ENCODE data around the gene HNRNPD. TPM values are rescaled to one million over a fixed set of nuclear protein-coding genes. Genes with fewer than 3 reads are reported as not detected.

Gene HNRNPD
- total RNA-seq, 4 donors from 2014 or later: 54.0 to 140 (median 60.4) TPM

DNA sequence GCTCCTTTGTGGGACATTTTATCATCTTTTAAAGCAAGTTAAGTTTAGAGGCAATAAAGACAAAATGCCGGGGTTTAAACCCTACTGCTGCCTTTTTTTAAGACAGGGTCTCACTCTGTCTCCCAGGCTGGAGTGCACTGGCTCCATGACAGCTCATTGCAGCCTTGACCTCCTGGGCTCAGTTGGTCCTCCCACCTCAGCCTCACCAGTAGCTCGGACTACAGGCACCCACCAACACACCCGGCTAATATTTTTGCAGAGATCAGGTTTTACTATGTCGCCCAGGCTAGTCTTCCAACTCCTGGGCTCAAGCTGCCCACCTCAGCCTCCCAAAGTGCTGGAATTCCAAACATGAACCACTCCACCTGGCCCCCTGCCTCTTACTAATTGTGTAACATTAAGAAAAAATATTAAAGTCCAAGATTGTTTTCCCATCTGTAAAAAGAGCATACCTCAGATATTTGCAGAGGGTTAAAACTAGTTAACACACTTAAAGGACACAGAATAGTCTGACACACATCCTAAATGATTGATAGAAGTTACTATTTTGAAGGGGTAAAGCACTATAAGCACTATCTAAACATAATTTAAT, 9.8 kb downstream of the HNRNPD start:
- 73 to 79% methylated on average over 4 of the region's 4 CpGs for WGBS, 2 donors
- TF ChIP-seq, protein P1, sequence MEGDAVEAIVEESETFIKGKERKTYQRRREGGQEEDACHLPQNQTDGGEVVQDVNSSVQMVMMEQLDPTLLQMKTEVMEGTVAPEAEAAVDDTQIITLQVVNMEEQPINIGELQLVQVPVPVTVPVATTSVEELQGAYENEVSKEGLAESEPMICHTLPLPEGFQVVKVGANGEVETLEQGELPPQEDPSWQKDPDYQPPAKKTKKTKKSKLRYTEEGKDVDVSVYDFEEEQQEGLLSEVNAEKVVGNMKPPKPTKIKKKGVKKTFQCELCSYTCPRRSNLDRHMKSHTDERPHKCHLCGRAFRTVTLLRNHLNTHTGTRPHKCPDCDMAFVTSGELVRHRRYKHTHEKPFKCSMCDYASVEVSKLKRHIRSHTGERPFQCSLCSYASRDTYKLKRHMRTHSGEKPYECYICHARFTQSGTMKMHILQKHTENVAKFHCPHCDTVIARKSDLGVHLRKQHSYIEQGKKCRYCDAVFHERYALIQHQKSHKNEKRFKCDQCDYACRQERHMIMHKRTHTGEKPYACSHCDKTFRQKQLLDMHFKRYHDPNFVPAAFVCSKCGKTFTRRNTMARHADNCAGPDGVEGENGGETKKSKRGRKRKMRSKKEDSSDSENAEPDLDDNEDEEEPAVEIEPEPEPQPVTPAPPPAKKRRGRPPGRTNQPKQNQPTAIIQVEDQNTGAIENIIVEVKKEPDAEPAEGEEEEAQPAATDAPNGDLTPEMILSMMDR (IDR thresholded peaks at IDR 0.05): no peak
- TF ChIP-seq POLR2A (IDR thresholded peaks at IDR 0.05): no peak
- intact Hi-C loops (cut with DNase I; ENCODE audit: low total_unique reads): no loop called here
- no peak for DNase-seq (ENCODE audit: low spot score in 2 of 2)
- no peak overlapping the region for H3K4me3 ChIP-seq (ENCODE audit: low read depth, poor library complexity, severe bottlenecking)

DNA sequence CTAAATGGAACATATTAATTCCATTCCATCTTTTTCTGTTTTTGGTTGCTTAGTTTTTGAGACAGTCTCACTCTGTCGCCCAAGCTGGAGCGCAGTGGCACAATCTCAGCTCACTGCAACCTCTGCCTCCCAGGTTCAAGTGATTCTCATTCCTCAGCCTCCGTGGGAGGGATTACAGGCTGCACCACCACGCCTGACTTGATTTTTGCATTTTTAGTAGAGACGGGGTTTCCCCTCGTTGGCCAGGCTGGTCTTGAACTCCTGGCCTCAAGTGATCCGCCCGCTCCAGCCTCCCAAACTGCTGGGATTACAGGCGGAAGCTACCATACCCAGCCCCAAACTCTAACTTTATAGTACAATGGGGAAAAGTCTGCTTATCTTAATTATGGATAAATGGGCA, 11.2 kb downstream of the HNRNPD start:
- intact Hi-C loops (cut with DNase I; ENCODE audit: low total_unique reads): no loop called here
- no peak overlapping the region for H3K4me3 ChIP-seq (ENCODE audit: low read depth, poor library complexity, severe bottlenecking)
- WGBS, 2 donors: 66 to 70% methylated on average over 9 of the region's 9 CpGs
- DNase-seq (ENCODE audit: low spot score in 2 of 2): no peak
- no peak for TF ChIP-seq POLR2A (IDR thresholded peaks at IDR 0.05)
- TF ChIP-seq, protein P1 (IDR thresholded peaks at IDR 0.05): no peak

DNA sequence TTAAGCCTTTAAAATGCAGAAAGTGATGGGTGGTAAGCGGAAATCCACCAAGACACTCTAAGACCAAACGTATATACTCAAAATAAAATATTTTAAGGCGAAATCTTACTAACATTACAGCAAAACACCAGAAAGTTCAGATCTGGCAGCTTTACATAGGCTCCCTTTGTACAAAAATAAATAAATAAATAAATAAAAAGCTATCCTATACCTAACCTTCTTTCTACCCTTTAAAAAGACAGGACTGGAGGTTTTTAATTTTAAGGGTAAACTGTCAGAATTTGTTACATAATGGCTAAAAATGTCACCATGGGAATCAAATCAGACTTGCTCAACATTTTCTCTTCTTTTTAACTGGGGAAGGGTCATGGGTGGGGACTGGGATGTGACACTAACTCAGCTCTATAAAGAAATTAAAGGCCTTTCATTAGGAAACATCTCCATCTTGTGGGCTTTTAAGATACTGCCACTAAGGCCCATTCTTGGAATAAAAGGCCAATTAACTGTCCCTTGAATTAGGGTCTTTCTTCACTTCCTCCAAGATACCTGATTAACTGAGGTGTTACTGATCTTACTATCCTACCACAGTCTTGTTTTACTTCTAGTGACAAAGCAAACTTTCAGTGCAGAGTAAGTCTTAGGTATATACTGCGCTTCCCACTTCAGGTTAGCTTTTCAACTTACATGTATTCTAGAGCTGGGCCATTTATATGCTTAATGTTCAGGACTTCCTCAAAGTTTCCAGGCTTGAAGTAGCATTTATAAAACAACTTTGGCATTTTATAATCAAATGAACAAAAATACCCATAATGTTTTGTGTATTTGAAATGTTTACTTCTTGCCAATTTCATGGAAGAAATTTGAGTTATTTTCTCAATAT, 13.3 kb downstream of the HNRNPD start:
- intact Hi-C loops (cut with DNase I; ENCODE audit: low total_unique reads): no loop called here
- WGBS, 2 donors: 91 to 92% methylated on average over 4 of the region's 4 CpGs
- no peak overlapping the region for H3K4me3 ChIP-seq (ENCODE audit: low read depth, poor library complexity, severe bottlenecking)
- no peak for TF ChIP-seq POLR2A (IDR thresholded peaks at IDR 0.05)
- TF ChIP-seq, protein P1 (IDR thresholded peaks at IDR 0.05): no peak
- no peak for DNase-seq (ENCODE audit: low spot score in 2 of 2)

- TF ChIP-seq, protein P1 (IDR thresholded peaks at IDR 0.05): no peak
- no peak for TF ChIP-seq POLR2A (IDR thresholded peaks at IDR 0.05)
- intact Hi-C loops (cut with DNase I; ENCODE audit: low total_unique reads): no loop called here
- no peak for DNase-seq (ENCODE audit: low spot score in 2 of 2)
- no peak overlapping the region for H3K4me3 ChIP-seq (ENCODE audit: low read depth, poor library complexity, severe bottlenecking)
Observed at GRCh38 chr4:82358847-82359246, 14.9 kb downstream of the HNRNPD start.

GRCh38 chr4:82357640-82358039, 16.2 kb downstream of the HNRNPD start:
- TF ChIP-seq, protein P1 (IDR thresholded peaks at IDR 0.05): no peak
- no peak for TF ChIP-seq POLR2A (IDR thresholded peaks at IDR 0.05)
- 84 to 91% methylated on average over 5 of the region's 5 CpGs for WGBS, 2 donors
- intact Hi-C loops (cut with DNase I; ENCODE audit: low total_unique reads): no loop called here

More at GRCh38 chr4:82357640-82358039, 16.2 kb downstream of the HNRNPD start:
- no peak for DNase-seq (ENCODE audit: low spot score in 2 of 2)
- no peak overlapping the region for H3K4me3 ChIP-seq (ENCODE audit: low read depth, poor library complexity, severe bottlenecking)

All from lower leg skin (tissue), 4 donors.